Activated CD8-positive, alpha-beta memory T cell treated with anti-CD3 and anti-CD28 coated beads, Interleukin-2, amount 50 U/mL, for 24 hours (primary cell): ENCODE results near the gene GOLGA2.

Experiments
- DNase-seq: peaks from one replicate; pipeline ENCODE4 v3.0.0-alpha.2; 2020; ENCODE audit errors: extremely low read depth

Gene GOLGA2

DNA sequence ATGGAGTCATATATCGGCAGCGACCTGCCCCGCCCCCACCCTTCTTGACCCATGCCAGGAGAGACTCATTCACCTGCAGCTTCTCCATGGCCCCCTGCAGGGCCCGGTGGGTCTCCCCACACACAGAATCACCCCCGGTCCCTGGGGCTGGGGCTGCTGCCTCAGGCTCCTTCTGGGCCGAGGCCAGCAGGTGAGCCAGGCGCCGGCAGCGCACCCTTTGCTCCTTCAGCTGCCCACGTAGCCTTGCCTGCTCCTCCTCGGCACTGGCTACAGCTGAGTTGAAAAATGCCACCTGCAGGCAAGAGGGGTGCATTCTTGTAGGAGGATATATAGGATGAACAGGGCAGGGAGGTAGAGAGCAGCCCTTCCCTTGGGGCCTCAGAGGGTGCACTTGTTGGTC is 17.9 kb downstream of the GOLGA2 start:
- no peak for DNase-seq

DNA sequence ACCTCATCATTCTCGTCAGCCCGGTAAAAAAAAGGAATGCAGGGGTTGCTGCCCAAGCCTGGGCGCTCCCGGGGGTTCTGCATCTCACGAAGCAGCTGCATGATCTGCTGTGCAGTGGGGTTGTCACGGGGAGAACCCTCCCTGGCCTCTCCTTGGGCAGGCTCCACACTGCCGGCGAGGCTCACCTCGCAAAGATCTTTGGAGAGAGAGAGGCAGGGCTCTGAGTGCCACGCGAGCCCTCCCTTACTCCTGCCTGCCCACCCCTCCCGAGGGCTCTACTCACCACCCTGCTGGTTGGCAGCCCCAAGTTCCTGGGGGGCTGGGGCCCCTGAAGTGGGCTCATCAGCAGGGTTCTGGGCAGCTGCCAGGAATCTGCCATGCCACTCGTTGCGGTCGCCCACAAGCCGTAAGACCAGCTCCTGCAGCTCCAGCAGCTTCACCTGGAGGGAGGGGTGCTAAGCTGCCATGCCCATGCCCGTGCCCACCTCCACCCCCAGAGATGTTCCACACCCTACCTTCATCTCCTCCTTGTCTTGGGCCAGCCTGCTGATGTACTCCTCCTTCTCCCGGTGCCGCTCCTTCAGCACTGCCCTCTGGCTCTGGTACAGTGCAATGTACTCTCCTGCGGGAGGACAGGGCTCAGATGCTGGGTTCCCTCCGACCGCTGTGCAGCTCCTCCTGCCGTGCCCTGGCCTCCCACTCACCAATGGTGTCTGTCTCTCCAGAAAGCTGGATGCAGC is 18.6 kb downstream of the GOLGA2 start:
- DNase-seq: no peak

DNA sequence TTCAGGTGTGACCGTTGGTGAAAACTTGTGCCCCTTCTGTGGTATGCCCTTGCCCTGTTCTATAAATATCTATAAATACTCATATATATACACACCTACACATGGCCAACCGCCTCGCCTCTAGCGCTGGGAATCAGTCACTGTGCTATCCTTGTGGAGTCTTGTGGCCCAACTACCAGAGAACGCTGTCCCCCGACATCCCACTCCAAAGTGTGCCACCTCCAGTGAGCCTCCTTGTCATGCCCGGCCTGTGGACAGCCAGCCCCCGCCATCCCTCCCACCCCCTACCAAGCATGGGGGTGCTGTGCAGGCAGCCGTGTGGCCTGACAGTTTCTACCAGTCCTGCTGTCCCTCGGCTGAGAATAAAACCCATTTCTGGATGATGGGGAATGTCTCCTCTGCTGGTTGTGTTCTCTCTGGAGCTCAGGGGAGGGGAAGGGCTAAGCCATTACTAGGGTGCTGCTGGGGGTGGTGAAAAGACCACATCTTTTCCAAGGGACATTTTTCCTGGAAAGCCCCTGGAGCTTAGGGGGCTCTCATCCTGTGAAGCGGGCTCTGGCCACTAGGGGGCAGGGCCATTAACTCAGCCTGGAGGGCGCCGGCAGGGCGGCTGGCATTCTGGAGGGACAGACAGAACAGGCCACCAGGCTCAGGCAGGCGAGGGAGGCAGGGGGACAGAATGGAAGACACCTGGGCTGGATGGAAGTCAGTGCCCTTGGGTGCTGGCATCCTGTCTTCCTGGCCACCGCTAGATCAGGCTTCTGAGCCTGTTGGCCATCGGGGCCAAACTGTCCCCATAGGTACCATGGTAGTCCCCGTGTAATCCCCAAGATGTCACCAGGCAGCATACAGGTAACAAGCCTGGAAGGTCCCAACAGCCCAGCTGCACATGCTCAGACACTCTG is 20.7 kb downstream of the GOLGA2 start:
- no peak for DNase-seq

GRCh38 chr9:128254362-128254761 is 21.4 kb downstream of the GOLGA2 start:
- no peak for DNase-seq

DNA sequence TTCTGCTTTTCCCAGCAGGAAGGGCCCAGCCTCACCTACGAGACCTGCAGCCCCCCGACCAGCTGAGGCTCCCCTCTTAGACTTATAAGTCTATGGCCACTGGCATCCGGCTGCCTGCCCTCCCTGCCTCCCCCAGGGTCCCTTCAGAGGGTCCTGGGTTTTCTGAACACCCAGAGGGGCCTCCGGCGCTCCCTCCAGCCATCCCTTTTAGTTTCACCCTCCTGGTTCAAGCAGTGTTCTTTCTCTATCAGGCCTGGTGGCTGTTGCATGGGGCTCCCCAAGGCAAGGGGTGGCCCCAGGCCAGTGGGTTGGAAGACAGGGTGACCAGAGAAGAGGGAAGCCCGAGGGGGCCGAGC is 21.8 kb downstream of the GOLGA2 start:
- no peak for DNase-seq

GRCh38 chr9:128253140-128253990 is 22.4 kb downstream of the GOLGA2 start:
- no peak for DNase-seq

GRCh38 chr9:128252317-128253139 is 23.3 kb downstream of the GOLGA2 start:
- DNase-seq: no peak

- no peak for DNase-seq
Observed at GRCh38 chr9:128251732-128252100, 24.1 kb downstream of the GOLGA2 start.

GRCh38 chr9:128250839-128251731 is 24.7 kb downstream of the GOLGA2 start:
- DNase-seq: no peak

DNA sequence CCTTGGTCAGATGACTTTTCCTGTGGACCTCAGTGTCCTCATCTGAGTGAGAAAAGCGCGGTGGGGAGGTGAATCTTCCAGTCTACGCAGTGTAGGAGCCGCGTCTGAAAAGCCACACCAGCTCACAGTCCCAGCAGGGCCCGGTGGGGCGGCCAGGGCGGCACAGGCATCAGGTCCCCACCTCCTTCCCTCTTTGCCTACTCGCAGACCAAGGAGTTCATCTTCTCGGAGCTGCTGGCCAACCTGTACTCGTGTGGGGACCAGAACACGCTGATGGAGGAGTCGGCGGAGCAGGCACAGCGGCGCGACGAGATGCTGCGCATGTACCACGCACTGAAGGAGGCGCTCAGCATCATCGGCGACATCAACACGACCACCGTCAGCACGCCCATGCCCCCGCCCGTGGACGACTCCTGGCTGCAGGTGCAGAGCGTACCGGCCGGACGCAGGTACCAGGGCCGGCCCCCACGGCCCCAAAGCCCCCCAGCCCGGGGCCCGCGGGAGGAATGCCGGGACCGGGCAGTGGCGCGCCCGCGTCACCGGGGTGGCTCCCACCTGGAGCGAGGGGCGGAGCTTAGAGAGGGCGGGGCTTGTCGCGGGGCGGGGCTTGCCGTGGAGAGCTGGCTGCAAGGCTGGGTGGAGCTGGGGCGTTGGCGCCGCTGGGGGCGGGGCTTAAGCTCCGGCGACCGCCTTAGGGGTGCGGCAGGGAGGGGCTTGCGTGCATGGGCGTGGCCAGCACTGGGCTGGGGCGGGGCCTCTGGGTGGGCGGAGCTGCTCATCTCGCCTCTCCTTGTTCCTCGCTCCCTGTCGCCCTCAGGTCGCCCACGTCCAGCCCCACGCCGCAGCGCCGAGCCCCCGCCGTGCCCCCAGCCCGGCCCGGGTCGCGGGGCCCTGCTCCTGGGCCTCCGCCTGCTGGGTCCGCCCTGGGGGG is 25.6 kb downstream of the GOLGA2 start:
- peak; percentile 92 for DNase-seq

DNA sequence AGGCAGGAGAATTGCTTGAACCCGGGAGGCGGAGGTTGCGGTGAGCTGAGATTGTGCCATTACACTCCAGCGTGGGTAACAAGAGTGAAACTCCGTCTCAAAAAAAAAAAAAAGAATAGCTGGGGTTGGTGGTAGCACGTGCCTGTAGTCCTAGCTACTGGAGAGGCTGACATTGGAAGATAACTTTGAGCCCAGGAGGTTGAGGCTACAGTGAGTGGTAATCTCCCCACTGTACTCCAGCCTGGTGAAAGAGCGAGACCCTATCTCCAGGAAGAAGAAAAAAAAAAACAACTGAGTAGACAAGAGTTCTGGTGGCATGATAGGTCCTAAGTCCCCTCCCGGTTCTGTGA is 26.3 kb downstream of the GOLGA2 start:
- no peak for DNase-seq

DNA sequence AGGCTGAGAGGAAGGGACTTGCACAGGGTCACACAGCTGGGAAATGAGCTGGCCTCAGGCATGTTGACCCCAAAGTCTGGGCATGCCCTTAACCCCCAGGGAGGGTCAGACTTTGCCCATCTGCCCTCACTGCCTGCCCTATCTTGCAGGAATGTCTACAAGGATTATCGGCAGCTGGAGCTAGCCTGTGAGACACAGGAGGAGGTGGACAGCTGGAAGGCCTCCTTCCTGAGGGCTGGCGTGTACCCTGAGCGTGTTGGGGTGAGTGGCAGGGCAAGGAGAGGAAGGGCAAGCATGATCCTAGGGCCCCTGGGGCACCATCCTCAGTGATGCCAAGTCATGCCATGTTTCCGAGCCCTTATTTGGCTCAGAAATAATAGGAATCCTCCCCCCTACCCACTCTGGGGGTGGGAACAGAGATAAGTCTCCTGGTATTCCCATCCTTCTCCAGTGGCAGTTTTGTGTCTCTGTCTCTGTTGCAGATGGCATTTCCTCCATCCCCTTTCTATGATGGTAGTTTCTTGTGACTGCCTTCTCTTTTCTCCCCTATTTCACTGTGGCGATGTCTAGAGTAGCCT is 28.5 kb downstream of the GOLGA2 start:
- no peak for DNase-seq

DNA sequence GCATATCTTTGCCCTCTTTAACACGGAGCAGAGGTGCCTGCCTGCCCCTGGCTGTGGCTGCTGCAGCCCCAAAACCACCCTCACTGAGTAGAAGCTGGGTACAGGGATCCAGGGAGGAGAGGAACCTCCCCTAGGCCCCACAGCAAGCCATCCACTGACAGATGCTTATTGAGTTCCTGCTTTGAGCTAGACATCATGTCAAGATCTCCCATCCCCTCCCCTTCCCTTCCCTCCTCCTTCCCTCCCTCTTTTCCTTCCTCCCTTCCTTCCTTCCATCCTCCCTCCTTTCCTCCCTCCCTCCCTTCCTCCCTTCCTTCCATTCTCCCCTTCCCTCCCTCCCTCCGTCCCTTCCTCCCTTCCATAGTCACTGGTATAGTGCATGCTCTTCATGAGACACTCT is 29.3 kb downstream of the GOLGA2 start:
- no peak for DNase-seq

DNA sequence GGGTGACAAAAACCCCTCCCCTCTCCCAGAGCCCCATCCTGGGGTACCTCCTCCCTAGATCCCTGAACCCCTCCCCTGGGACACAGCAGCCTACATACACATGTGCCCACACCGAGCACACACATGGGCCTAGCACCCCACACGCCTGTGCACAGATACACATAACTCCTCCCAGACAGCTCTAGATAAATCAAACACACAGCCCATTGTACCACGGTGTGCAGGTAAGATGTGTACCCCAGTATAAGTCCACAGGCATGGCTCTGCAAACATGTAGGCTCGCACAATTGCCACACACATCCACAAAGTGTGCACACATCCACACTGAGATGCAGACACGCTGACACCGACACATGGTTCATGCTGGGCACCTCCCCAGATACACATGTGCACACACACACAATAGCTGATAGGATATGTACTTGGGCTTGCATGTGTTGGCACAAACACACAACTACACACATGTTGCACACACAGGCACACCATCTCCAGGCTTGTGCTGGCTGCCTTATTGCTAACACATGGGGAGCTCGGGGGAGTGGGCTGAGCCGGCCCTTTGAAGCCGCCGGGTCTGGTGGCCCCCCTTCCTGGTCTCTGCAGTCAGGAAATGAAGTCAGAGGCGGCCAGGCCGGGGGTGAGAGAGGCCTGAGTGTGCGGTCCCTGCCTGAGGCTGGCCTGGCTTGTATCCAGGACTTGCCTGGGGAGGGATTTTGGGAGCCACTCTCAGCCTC is 30.2 kb downstream of the GOLGA2 start:
- DNase-seq: no peak

DNA sequence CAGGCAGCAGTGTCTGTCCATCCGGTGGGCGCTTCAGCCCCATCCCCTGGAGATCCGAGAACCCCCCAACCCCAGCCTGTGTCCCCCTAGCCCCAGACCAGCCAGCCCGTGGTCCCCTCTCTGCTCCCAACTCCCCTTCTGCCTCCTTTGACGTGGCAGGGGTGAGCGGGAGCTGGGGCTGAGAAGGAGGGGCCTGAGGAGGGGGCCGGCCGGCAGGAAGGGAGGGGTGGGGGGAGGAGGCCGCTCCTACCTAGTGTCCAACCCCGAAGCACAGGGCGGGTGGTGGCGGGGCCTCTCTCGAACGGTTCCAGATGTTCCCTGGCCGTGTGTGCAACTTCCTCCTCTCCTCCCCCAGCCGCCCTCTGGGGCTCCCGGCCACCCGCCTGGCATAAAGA is 31.0 kb downstream of the GOLGA2 start:
- no peak for DNase-seq

DNA sequence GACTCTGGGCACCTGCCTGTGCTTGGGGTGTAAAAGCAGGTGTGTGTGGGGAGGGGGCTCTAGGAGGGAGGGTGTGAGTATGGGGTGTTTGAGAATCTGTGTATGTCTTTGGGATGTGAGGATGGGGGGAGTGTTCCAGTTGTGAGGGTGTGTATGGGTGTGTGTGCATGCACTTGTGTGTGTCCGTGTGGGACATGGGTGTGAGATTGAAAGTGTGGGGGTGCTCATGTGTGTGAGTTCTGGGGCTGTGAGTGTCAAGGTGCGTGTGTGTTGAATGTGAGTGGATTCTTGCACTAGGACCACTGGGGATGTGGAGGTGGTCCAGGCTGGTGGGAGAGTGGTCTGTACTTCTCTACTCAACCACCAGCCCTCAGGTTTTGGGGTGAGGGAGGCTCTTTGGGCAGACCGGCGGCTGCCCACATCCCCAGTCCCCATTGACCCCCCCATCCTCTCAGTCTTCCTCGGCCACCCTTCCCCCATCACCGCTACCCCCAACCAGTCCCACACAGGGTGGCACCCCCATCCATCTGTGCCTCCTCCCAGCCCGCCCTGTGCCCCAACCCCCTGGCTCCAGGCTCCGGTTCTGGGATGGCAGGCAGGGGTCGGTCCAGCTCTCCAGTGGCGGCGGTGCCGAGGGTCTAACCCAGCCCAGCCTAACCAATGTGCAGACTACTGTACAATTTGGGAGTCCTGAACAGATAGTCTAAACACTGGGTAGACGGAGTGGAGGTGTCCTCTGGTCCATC is 31.5 kb downstream of the GOLGA2 start:
- no peak for DNase-seq

DNA sequence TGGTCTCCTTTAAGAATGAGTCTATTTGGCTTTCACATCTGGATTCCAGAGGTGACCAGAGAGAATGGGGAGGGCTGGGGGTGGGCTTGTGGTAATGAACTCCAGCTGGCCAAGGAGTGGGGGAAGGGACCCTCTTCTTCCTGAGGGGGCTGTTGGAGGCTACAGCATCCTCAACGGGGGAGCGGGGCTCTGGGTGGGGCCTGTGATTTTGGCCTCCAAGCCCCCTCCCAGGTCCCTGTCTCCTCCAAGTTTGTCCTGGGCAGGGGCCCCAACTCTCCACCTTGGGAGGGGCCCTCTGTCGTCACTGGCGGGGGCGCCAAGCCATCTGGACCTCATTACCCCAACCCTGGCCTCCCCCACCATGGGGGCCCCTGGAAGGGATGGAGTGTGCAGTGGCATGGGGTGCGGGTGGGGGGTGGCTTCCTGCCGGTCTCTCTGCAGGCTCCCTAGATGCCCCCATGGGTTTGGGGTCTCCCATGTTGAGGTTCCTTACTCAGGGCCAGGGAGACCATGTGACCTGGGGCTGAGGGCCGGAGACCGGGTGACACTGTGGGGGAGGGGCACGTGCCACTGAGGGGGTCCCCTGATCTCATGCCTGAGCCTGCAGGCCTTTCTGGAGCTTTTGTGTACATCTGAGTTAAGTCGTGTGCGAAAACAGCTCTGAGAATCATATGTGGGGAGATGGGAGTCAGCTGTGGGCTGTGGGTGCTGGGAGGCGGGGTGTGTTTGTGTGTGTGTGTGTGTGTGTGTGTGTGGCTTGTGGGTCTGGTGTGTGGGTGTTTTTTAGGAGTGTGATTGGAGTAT is 32.4 kb downstream of the GOLGA2 start:
- DNase-seq: no peak
